HCT116 (cell line): Measurements from ENCODE around the gene ADGRV1. TPM values are rescaled to one million over a fixed set of nuclear protein-coding genes. Genes with fewer than 3 reads are reported as not detected.

Source experiments
- ATAC-seq: fragments of 200-7000 bp; cut with Tn5 transposase; 2 replicates; pipeline ENCODE4 v1.9.1; 2020; ENCODE audit warnings: mild to moderate bottlenecking, moderate library complexity
- BruUV-seq: library from RNA; stranded (reverse); fragments of 400-500 nt; replicated peaks from 2 replicates; lab custom pipeline; 2021; lab: Mats Ljungman, UMichigan
- CTCF ChIA-PET: fragments of 300-600 bp; sonication (Branson Sonifier 250); formaldehyde crosslinking; loops from one replicate; lab custom pipeline; 2021; ENCODE audit warnings: antibody characterized with exemption; lab: Charles Lee
- POLR2A ChIA-PET: fragments of 300-600, 350-600 bp; sonication (Branson Sonifier 250); formaldehyde crosslinking; loops from one replicate; lab custom pipeline; 2021; ENCODE audit warnings: antibody characterized with exemption; lab: Charles Lee
- RAD21 ChIA-PET, 2 experiments: fragments of 300-600 bp; sonication (Branson Sonifier 250); formaldehyde crosslinking; loops; one replicate each; lab custom pipeline; 2023; ENCODE audit warnings: low total read pairs in 2 of 2; ENCODE audit not compliant: uncharacterized antibody in 2 of 2, unreplicated experiment in 2 of 2, low non-redundant PET in 1 of 2; lab: Charles Lee
- DNase-seq: peaks from one replicate; pipeline ENCODE4 v3.0.0-alpha.2; 2010; ENCODE audit warnings: low read depth, low spot score
- H2AFZ ChIP-seq: fragments of 200-600 bp; shearing (Covaris generic), sonication (generic); 2 replicates; pipeline ENCODE4 v1.6.1; 2017; ENCODE audit warnings: low read depth, mixed run types, mixed read lengths, antibody characterized with exemption, low read length; ENCODE audit not compliant: poor library complexity, severe bottlenecking
- H3K27ac ChIP-seq: 2 replicates; pipeline ENCODE4 v1.5.1; 2012; ENCODE audit warnings: low read depth, low read length
- H3K27me3 ChIP-seq: fragments of 200-600 bp; sonication (generic); 2 replicates; pipeline ENCODE4 v1.6.1; 2016; ENCODE audit warnings: mixed run types, low read length, mixed read lengths; ENCODE audit not compliant: insufficient read depth
- H3K36me3 ChIP-seq, 2 experiments: fragments of 200-500 bp in 1 of 2; fragments of 200-600 bp in 1 of 2; sonication (Bioruptor generic) in 1 of 2; sonication (generic) in 1 of 2; 2 replicates each; pipeline versions ENCODE4 v1.5.1 to v1.6.1; 2014 to 2016; ENCODE audit warnings: low read length in 2 of 2, inconsistent platforms in 1 of 2, mixed read lengths in 1 of 2, mixed run types in 1 of 2; ENCODE audit not compliant: insufficient read depth in 2 of 2, control insufficient read depth in 1 of 2
- H3K4me1 ChIP-seq, 2 experiments: fragments of 200-600 bp in 1 of 2; sonication (generic) in 1 of 2; 2 replicates each; pipeline versions ENCODE4 v1.5.1 to v1.6.1; 2012 to 2017; ENCODE audit warnings: low read length in 2 of 2, inconsistent platforms in 1 of 2, mild to moderate bottlenecking in 1 of 2, mixed read lengths in 1 of 2, mixed run types in 1 of 2, moderate library complexity in 1 of 2; ENCODE audit not compliant: insufficient read depth in 2 of 2, control insufficient read depth in 1 of 2
- H3K4me2 ChIP-seq: fragments of 200-600 bp; sonication (generic); 2 replicates; pipeline ENCODE4 v1.6.1; 2017; ENCODE audit warnings: mixed run types, low read length, mixed read lengths
- H3K4me3 ChIP-seq, 2 experiments: fragments of 200-600 bp in 1 of 2; sonication (generic) in 1 of 2; replicated peaks in 1 of 2; 2 replicates each; pipeline ENCODE4 v1.5.1; 2011 to 2016; ENCODE audit warnings: low read length in 2 of 2, control low read depth in 1 of 2, low read depth in 1 of 2, mild to moderate bottlenecking in 1 of 2, mixed read lengths in 1 of 2, mixed run types in 1 of 2
- H3K79me2 ChIP-seq: fragments of 200-600 bp; sonication (generic); 2 replicates; pipeline ENCODE4 v1.6.1; 2017; ENCODE audit warnings: mild to moderate bottlenecking, mixed run types, low read length, moderate library complexity, mixed read lengths; ENCODE audit not compliant: insufficient read depth
- H3K9ac ChIP-seq: fragments of 200-600 bp; sonication (generic); 2 replicates; pipeline ENCODE4 v1.6.1; 2016; ENCODE audit warnings: low read length, mixed read lengths
- H3K9me2 ChIP-seq: fragments of 200-600 bp; sonication (generic), shearing (Covaris generic); 2 replicates; pipeline ENCODE4 v1.6.1; 2017; ENCODE audit warnings: mixed run types, mild to moderate bottlenecking, moderate library complexity; ENCODE audit not compliant: insufficient read depth
- H3K9me3 ChIP-seq, 2 experiments: fragments of 200-500 bp in 1 of 2; fragments of 200-600 bp in 1 of 2; sonication (Bioruptor generic) in 1 of 2; sonication (generic) in 1 of 2; 2 replicates each; pipeline ENCODE4 v1.6.1; 2014 to 2017; ENCODE audit warnings: low read length in 2 of 2, mixed read lengths in 2 of 2, inconsistent platforms in 1 of 2, low read depth in 1 of 2, mild to moderate bottlenecking in 1 of 2, mixed run types in 1 of 2, moderate library complexity in 1 of 2; ENCODE audit not compliant: control insufficient read depth in 1 of 2, insufficient read depth in 1 of 2
- H4K20me1 ChIP-seq: fragments of 200-600 bp; sonication (generic), shearing (Covaris generic); 2 replicates; pipeline ENCODE4 v1.6.1; 2017; ENCODE audit warnings: mixed run types, mild to moderate bottlenecking, moderate library complexity; ENCODE audit not compliant: insufficient read depth
- EGR1 ChIP-seq: IDR thresholded peaks from 2 replicates; pipeline ENCODE4 v1.6.1; 2012; ENCODE audit warnings: low read depth
- ELF1 ChIP-seq: IDR thresholded peaks from 2 replicates; pipeline ENCODE4 v1.6.1; 2012; ENCODE audit warnings: low read depth, borderline replicate concordance
- FOSL1 ChIP-seq: IDR thresholded peaks from 2 replicates; pipeline ENCODE4 v1.6.1; 2012; ENCODE audit warnings: low read depth
- RAD21 ChIP-seq: IDR thresholded peaks from 2 replicates; pipeline ENCODE4 v1.6.1; 2012; ENCODE audit warnings: low read depth, mild to moderate bottlenecking
- SIN3A ChIP-seq: IDR thresholded peaks from 2 replicates; pipeline ENCODE4 v1.6.1; 2012; ENCODE audit warnings: low read depth
- TCF7L2 ChIP-seq: IDR thresholded peaks from 2 replicates; pipeline ENCODE4 v1.7.0; 2011; ENCODE audit warnings: borderline replicate concordance, inconsistent platforms; ENCODE audit not compliant: insufficient read depth, insufficient read length; ENCODE audit errors: extremely low read depth
- ZBTB33 ChIP-seq: IDR thresholded peaks from 2 replicates; pipeline ENCODE4 v1.6.1; 2011; ENCODE audit warnings: mild to moderate bottlenecking, low read length, moderate library complexity; ENCODE audit not compliant: insufficient replicate concordance; ENCODE audit errors: extremely low read depth
- intact Hi-C: fragments of 100-400 bp; cut with micrococcal nuclease; formaldehyde crosslinking; loops from 2 replicates; pipeline ENCODE4 v1.10.0; 2022
- total RNA-seq: library from RNA; stranded (reverse); gene quantifications from one replicate; pipeline ENCODE4 v1.2.1, GENCODE V29; 2021; ENCODE audit not compliant: unreplicated experiment
- TF ChIP-seq, protein P1 (sequence below), 3 experiments: fragments of 200-600 bp in 1 of 3; sonication (generic) in 1 of 3; IDR thresholded peaks in 2 of 3; conservative IDR thresholded peaks in 1 of 3; 2 replicates each; pipeline ENCODE4 v1.5.1; 2012 to 2017; ENCODE audit warnings: low read depth in 2 of 3, low read length in 2 of 3, antibody characterized with exemption in 1 of 3, borderline replicate concordance in 1 of 3, control low read depth in 1 of 3, mild to moderate bottlenecking in 1 of 3, mixed read lengths in 1 of 3, mixed run types in 1 of 3, moderate library complexity in 1 of 3; ENCODE audit not compliant: insufficient read depth in 1 of 3

The ADGRV1 gene
- total RNA-seq, 1 experiment from 2014 or later, result 6.0 TPM

DNA sequence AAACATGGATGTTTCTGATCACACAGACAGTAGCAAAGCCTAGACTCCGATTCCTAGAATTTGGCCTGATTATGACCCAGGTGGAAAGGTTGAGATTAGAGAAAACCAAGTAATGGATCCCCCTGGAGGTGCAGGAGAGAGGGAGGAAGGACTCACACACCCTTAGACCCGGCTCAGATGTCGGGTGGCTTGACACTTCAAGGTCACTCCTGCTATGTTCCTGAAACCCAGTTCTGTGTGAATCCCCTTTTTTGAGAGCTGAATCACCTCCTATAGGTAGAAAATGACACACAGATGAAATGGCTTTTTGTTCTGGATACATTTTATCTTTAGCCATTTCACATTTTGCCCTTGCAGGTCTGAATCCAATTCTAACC lies 631.7 kb downstream of the ADGRV1 start:
- Histone ChIP-seq H3K4me2 (peak overlapping the region; percentile 68), H3K27me3 (no peaks in the 10 kb centered on the region), H3K9me3 (no peaks in the 10 kb centered on the region), H3K9me2 (no peaks in the 10 kb centered on the region), H3K27ac (no peak overlapping the region), H2AFZ (peak overlapping the region; percentile 55), H3K9ac (no peak overlapping the region), H3K4me3 (peak overlapping the region in 1 of 2 experiments; percentile 21; a peak in 3 of 4 replicates), H4K20me1 (no peaks in the 10 kb centered on the region), H3K79me2 (no peaks in the 10 kb centered on the region), H3K4me1 (peaks cover 7 to 17% of the 10 kb centered on the region in 2 experiments), H3K36me3 (no peaks in the 10 kb centered on the region)
- POLR2A ChIA-PET, result no interaction called here
- no TSS peak for BruUV-seq
- no peak for TF ChIP-seq SIN3A
- TF ChIP-seq EGR1, result no peak
- no peak for TF ChIP-seq ELF1
- no peak for TF ChIP-seq RAD21
- no peak for TF ChIP-seq TCF7L2
- no peak for TF ChIP-seq FOSL1
- TF ChIP-seq ZBTB33, result no peak
- TF ChIP-seq, protein P1, sequence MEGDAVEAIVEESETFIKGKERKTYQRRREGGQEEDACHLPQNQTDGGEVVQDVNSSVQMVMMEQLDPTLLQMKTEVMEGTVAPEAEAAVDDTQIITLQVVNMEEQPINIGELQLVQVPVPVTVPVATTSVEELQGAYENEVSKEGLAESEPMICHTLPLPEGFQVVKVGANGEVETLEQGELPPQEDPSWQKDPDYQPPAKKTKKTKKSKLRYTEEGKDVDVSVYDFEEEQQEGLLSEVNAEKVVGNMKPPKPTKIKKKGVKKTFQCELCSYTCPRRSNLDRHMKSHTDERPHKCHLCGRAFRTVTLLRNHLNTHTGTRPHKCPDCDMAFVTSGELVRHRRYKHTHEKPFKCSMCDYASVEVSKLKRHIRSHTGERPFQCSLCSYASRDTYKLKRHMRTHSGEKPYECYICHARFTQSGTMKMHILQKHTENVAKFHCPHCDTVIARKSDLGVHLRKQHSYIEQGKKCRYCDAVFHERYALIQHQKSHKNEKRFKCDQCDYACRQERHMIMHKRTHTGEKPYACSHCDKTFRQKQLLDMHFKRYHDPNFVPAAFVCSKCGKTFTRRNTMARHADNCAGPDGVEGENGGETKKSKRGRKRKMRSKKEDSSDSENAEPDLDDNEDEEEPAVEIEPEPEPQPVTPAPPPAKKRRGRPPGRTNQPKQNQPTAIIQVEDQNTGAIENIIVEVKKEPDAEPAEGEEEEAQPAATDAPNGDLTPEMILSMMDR (IDR thresholded peaks at IDR 0.05 in 2 of 3, conservative IDR thresholded peaks at IDR 0.05 in 1 of 3; ENCODE audit: borderline replicate concordance in 1 of 3, insufficient read depth in 1 of 3, low read depth in 2 of 3, low read length in 2 of 3), result no peak
- ATAC-seq (peak; percentile 80), DNase-seq (no peak)
- CTCF ChIA-PET, result no interaction called here
- intact Hi-C loops, result no loop called here
- RAD21 ChIA-PET, result no interaction called here
